Hepatocyte (in vitro differentiated cells): ENCODE measurements around the gene MYO1D. TPM values are rescaled to one million over a fixed set of nuclear protein-coding genes. Genes with fewer than 3 reads are reported as not detected.
"Not testable (repeated sequence)": the region's sequence is repeated elsewhere in the genome, so short reads cannot be mapped to it uniquely, and the experiment has no call there.

Experiments
- DNase-seq: peaks from one replicate; pipeline ENCODE4 v3.0.0-alpha.2; 2016; ENCODE audit warnings: low spot score
- H2AFZ ChIP-seq: fragments of 200-600 bp; sonication (generic); 2 replicates; pipeline ENCODE4 v1.6.0; 2016; ENCODE audit warnings: antibody characterized with exemption, mild to moderate bottlenecking
- H3K27ac ChIP-seq: fragments of 200-600 bp; sonication (generic); 2 replicates; pipeline ENCODE4 v1.5.1; 2016; ENCODE audit warnings: mild to moderate bottlenecking
- H3K27me3 ChIP-seq: fragments of 200-600 bp; sonication (generic); 2 replicates; pipeline ENCODE4 v1.6.1; 2016
- H3K36me3 ChIP-seq: fragments of 200-600 bp; sonication (generic); replicated peaks from 2 replicates; pipeline ENCODE4 v1.5.1; 2016; ENCODE audit warnings: low read depth; ENCODE audit not compliant: insufficient read depth
- H3K4me1 ChIP-seq: fragments of 200-600 bp; sonication (generic); 2 replicates; pipeline ENCODE4 v1.5.1; 2016; ENCODE audit warnings: mild to moderate bottlenecking, moderate library complexity; ENCODE audit not compliant: insufficient read depth
- H3K4me2 ChIP-seq: fragments of 200-600 bp; sonication (generic); 2 replicates; pipeline ENCODE4 v1.6.0; 2016
- H3K4me3 ChIP-seq: fragments of 200-600 bp; sonication (generic); 2 replicates; pipeline ENCODE4 v1.5.1; 2016; ENCODE audit warnings: mild to moderate bottlenecking
- H3K79me2 ChIP-seq: fragments of 200-600 bp; sonication (generic); 2 replicates; pipeline ENCODE4 v1.6.0; 2017; ENCODE audit warnings: mild to moderate bottlenecking
- H3K9me2 ChIP-seq: fragments of 200-600 bp; sonication (generic); replicated peaks from 2 replicates; pipeline ENCODE4 v1.6.0; 2017; ENCODE audit warnings: mild to moderate bottlenecking; ENCODE audit not compliant: insufficient read depth
- H3K9me3 ChIP-seq: fragments of 200-600 bp; sonication (generic); 2 replicates; pipeline ENCODE4 v1.5.1; 2016; ENCODE audit warnings: low read depth, mild to moderate bottlenecking
- H4K20me1 ChIP-seq: fragments of 200-600 bp; sonication (generic); 2 replicates; pipeline ENCODE4 v1.6.0; 2016; ENCODE audit warnings: mild to moderate bottlenecking; ENCODE audit not compliant: insufficient read depth, poor library complexity, severe bottlenecking
- EZH2 ChIP-seq: fragments of 200-600 bp; sonication (generic); IDR thresholded peaks from 2 replicates; pipeline ENCODE4 v1.6.1; 2016; ENCODE audit warnings: antibody characterized with exemption, mild to moderate bottlenecking, borderline replicate concordance
- EZH2phosphoT487 ChIP-seq: fragments of 200-600 bp; sonication (generic); IDR thresholded peaks from one replicate; pipeline ENCODE4 v1.6.1; 2018; ENCODE audit warnings: antibody characterized with exemption, mild to moderate bottlenecking, low read depth, moderate library complexity; ENCODE audit not compliant: unreplicated experiment, severe bottlenecking
- WGBS: methylation state at CpG from one replicate; pipeline ENCODE4 v1.1.6; 2016; ENCODE audit warnings: low lambda C conversion rate; ENCODE audit errors: missing lambda C conversion rate; 5-methylcytosine and 5-hydroxymethylcytosine counted together
- polyA plus RNA-seq: library from polyadenylated mRNA; unstranded; fragments of >200 nt; fragmentation: Nextera tagmentation; extraction: Ambion mirVana; gene quantifications from 2 replicates; pipeline ENCODE4 v1.2.1, GENCODE V29; 2016
- total RNA-seq: library from RNA; depleted of rRNA; stranded (reverse); fragments of >200 nt; gene quantifications from 2 replicates; pipeline ENCODE4 v1.2.3, GENCODE V29; 2014
- TF ChIP-seq, protein P1 (sequence below): fragments of 200-600 bp; sonication (generic); IDR thresholded peaks from 2 replicates; pipeline ENCODE4 v1.5.1; 2016; ENCODE audit warnings: antibody characterized with exemption, mild to moderate bottlenecking; ENCODE audit not compliant: poor library complexity

Gene MYO1D
- total and polyA plus RNA-seq, 2 experiments from 2014 or later, result 36.2 to 89.0 TPM

DNA sequence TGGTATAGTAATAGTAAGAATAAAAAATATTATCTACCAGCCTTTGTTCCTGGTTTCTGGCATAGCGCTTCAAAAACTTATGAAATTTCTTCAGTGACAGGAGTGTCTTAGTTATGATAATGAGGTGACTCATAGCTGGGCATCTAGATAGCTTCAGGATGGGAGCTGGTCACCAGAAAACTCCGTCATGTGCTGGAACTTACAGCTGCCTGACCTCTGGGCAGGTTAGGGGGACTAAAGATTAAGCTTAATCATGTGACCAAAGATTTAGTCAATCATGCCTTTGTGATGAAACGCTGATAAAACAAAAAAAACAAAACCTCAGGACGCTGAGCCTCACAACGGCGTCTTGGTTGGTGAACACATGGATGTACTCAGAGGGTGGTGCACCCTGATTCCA, 154.2 kb downstream of the MYO1D start:
- no peaks in the 10 kb centered on the region for H3K27me3 ChIP-seq
- no peak overlapping the region for H3K4me3 ChIP-seq
- H3K36me3 ChIP-seq, result no peaks in the 10 kb centered on the region
- no peaks in the 10 kb centered on the region for H3K9me2 ChIP-seq
- 97% methylated on average over 6 of the region's 6 CpGs for WGBS
- no peak overlapping the region for H3K4me2 ChIP-seq
- no peaks in the 10 kb centered on the region for H4K20me1 ChIP-seq
- no peaks in the 10 kb centered on the region for H3K4me1 ChIP-seq
- no peak overlapping the region for H2AFZ ChIP-seq
- no peaks in the 10 kb centered on the region for H3K79me2 ChIP-seq
- no peak for DNase-seq
- TF ChIP-seq, protein P1, sequence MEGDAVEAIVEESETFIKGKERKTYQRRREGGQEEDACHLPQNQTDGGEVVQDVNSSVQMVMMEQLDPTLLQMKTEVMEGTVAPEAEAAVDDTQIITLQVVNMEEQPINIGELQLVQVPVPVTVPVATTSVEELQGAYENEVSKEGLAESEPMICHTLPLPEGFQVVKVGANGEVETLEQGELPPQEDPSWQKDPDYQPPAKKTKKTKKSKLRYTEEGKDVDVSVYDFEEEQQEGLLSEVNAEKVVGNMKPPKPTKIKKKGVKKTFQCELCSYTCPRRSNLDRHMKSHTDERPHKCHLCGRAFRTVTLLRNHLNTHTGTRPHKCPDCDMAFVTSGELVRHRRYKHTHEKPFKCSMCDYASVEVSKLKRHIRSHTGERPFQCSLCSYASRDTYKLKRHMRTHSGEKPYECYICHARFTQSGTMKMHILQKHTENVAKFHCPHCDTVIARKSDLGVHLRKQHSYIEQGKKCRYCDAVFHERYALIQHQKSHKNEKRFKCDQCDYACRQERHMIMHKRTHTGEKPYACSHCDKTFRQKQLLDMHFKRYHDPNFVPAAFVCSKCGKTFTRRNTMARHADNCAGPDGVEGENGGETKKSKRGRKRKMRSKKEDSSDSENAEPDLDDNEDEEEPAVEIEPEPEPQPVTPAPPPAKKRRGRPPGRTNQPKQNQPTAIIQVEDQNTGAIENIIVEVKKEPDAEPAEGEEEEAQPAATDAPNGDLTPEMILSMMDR, result no peak
- no peak for TF ChIP-seq EZH2
- no peak for TF ChIP-seq EZH2phosphoT487
- no peak overlapping the region for H3K27ac ChIP-seq
- no peaks in the 10 kb centered on the region for H3K9me3 ChIP-seq

DNA sequence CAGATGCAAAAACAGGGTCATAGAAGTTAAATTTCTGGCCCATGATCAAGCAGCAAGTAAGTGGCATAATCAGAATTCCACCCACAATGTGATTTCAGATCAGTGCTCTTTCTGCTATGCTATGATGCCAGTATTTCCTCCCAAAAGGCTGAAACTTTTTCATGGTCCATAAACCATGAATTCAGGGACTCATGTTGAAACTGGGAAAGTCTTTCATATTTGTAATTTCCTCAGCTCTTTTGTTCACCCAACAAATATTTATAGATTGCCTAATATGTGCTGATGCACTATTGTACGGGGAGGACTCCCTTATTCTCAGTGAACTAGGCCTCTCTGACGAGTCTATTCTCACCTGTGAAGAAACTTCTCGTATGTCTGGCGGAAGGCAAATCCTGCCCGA, 156.3 kb downstream of the MYO1D start:
- no peak overlapping the region for H3K27ac ChIP-seq
- TF ChIP-seq, protein P1, result no peak
- TF ChIP-seq EZH2phosphoT487, result no peak
- TF ChIP-seq EZH2, result no peak

DNA sequence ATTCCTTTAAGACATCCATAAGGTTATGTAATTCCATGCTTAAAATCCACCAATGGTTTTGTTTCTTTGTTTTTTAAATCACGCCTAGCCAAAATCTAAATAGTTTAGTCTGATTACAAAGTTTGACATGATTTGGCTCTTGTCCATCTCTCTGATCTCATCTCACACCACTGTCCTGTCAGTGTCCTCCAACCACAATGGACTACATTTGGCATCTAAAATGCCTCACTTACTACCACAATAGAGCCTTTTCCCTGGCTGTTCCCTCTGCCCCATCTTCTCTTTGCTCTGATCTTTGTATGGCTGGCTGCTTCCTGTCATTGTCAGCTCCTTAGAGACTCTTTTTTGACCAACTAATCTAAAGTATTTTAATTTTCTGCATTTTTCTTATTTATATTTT, 157.2 kb downstream of the MYO1D start:
- Histone ChIP-seq H3K9me2 (no peaks in the 10 kb centered on the region), H3K36me3 (no peaks in the 10 kb centered on the region), H3K79me2 (no peaks in the 10 kb centered on the region), H2AFZ (no peak overlapping the region), H3K9me3 (no peaks in the 10 kb centered on the region), H3K27me3 (no peaks in the 10 kb centered on the region), H3K27ac (no peak overlapping the region), H3K4me2 (no peak overlapping the region), H4K20me1 (no peaks in the 10 kb centered on the region), H3K4me1 (no peaks in the 10 kb centered on the region), H3K4me3 (no peak overlapping the region)
- TF ChIP-seq EZH2, result no peak
- 100% methylated on average over 1 of the region's 1 CpG for WGBS
- DNase-seq, result no peak

More for the DNA sequence above, 156.3 kb downstream of the MYO1D start:
- H3K4me3 ChIP-seq, result no peak overlapping the region
- no peak overlapping the region for H2AFZ ChIP-seq
- H3K36me3 ChIP-seq, result no peaks in the 10 kb centered on the region
- H3K9me3 ChIP-seq, result no peaks in the 10 kb centered on the region
- no peak for DNase-seq
- no peaks in the 10 kb centered on the region for H3K27me3 ChIP-seq
- H3K4me2 ChIP-seq, result no peak overlapping the region
- H3K9me2 ChIP-seq, result no peaks in the 10 kb centered on the region
- WGBS, result 94% methylated on average over 5 of the region's 5 CpGs
- no peaks in the 10 kb centered on the region for H3K4me1 ChIP-seq
- no peaks in the 10 kb centered on the region for H4K20me1 ChIP-seq
- no peaks in the 10 kb centered on the region for H3K79me2 ChIP-seq

DNA sequence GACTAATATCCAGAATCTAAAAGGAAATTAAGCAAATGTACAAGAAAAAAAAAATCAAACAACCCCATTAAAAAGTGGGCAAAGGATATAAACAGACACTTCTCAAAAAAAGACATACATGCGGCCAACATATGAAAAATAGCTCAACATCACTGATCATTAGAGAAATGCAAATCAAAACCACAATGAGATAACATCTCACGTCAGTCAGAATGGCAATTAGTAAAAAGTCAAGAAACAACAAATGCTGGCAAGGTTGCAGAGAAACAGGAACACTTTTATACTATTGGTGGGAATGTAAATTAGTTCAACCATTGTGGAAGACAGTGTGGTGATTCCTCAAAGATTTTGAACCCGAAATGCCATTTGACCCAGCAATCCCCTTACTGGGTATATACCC, 162.0 kb downstream of the MYO1D start:
- not testable (repeated sequence) for DNase-seq, H3K9me2 ChIP-seq, H3K27me3 ChIP-seq, H3K36me3 ChIP-seq, H4K20me1 ChIP-seq, H3K79me2 ChIP-seq, H3K4me1 ChIP-seq, H3K27ac ChIP-seq, H3K4me3 ChIP-seq, H3K4me2 ChIP-seq, H2AFZ ChIP-seq, H3K9me3 ChIP-seq
- WGBS, result 100% methylated on average over 3 of the region's 3 CpGs

DNA sequence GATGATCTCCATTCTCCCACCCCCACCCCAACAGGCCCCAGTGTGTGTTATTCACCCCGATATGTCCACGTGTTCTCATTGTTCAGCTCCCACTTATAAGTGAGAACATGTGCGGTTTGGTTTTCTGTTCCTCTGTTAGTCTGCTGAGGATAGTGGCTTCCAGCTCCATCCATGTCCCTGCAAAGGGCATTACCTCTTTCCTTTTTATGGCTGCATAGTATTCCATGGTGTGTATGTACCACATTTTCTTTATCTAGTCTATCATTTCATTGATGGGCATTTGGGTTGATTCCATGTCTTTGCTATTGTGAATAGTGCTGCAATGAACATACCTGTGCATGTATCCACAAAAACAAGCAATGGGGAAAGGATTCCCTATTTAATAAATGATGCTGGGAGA, 162.7 kb downstream of the MYO1D start:
- 100% methylated on average over 3 of the region's 3 CpGs for WGBS
- not testable (repeated sequence) for H3K27me3 ChIP-seq, H2AFZ ChIP-seq, H3K4me2 ChIP-seq, H3K36me3 ChIP-seq, H3K9me3 ChIP-seq, DNase-seq, H3K27ac ChIP-seq, H3K4me3 ChIP-seq, H3K79me2 ChIP-seq, H3K4me1 ChIP-seq, H4K20me1 ChIP-seq, H3K9me2 ChIP-seq
